Measurements from ENCODE around the gene SNAPIN. TPM values are rescaled to one million over a fixed set of nuclear protein-coding genes. Genes with fewer than 3 reads are reported as not detected.

SNAPIN gene
- total RNA-seq, 1 experiment from 2014 or later, result 39.1 TPM

DNA sequence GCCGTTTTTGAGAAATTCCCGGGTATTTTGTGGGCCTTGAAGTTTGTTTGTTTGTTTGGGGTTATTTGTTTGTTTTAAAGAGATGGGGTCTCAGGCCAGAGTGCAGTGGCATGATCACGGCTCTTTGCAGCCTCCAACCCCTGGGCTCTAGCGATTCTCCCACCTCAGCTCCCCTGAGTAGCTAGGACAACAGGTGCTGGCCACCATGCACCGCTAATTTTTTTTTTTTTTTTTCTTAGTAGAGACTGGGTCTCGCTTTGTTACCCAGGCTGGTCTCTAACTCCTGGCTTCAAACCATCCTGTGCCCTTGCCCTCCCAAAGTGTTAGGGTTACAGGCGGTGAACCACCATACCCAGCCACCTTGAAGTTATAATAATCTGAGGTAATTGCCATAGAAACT is 22.6 kb upstream of the SNAPIN start:
- Histone ChIP-seq H3K79me2 (ENCODE audit: insufficient read depth, low read length) (peaks cover 70% of the 10 kb centered on the region), H3K27ac (ENCODE audit: low read depth, low read length) (no peak overlapping the region), H3K9me2 (ENCODE audit: insufficient read depth) (no peaks in the 10 kb centered on the region), H3K4me2 (ENCODE audit: low read length) (peak overlapping the region; percentile 78; the same call in 1 of the 2 replicates), H3K4me3 (replicated peaks in 1 of 2; ENCODE audit: low read depth in 1 of 2, low read length in 2 of 2) (peak overlapping the region; percentile 91 to 95; a peak in 2 of 4 replicates), H3K27me3 (ENCODE audit: insufficient read depth, low read length) (no peaks in the 10 kb centered on the region), H2AFZ (ENCODE audit: low read depth, low read length, poor library complexity, severe bottlenecking) (no peak overlapping the region), H3K4me1 (ENCODE audit: control insufficient read depth in 1 of 2, insufficient read depth in 2 of 2, low read length in 2 of 2) (peaks cover 9 to 22% of the 10 kb centered on the region in 2 experiments), H3K36me3 (ENCODE audit: control insufficient read depth in 1 of 2, insufficient read depth in 2 of 2, low read length in 2 of 2) (peaks cover 39 to 51% of the 10 kb centered on the region in 2 experiments), H3K9ac (ENCODE audit: low read length) (peak overlapping the region; percentile 99; the same call in 1 of the 2 replicates), H3K9me3 (ENCODE audit: control insufficient read depth in 1 of 2, insufficient read depth in 1 of 2, low read depth in 1 of 2, low read length in 2 of 2) (no peaks in the 10 kb centered on the region), H4K20me1 (ENCODE audit: insufficient read depth) (peaks cover 4% of the 10 kb centered on the region; the same call in 1 of the 2 replicates)
- TF ChIP-seq JUND (IDR thresholded peaks at IDR 0.05) (no peak), ZBTB33 (IDR thresholded peaks at IDR 0.05; ENCODE audit: extremely low read depth, insufficient replicate concordance, low read length) (no peak), ELF1 (IDR thresholded peaks at IDR 0.05; ENCODE audit: borderline replicate concordance, low read depth) (no peak), SRF (IDR thresholded peaks at IDR 0.05; ENCODE audit: low read depth) (no peak), EZH2phosphoT487 (IDR thresholded peaks at IDR 0.05; ENCODE audit: borderline replicate concordance) (no peak), ZNF274 (IDR thresholded peaks at IDR 0.05; ENCODE audit: low read depth, low read length) (no peak), ZFX (IDR thresholded peaks at IDR 0.05) (no peak), EZH2 (IDR thresholded peaks at IDR 0.05) (no peak)
- DNase-seq (ENCODE audit: low read depth, low spot score), result no peak
- POLR2A ChIA-PET, result interaction anchor here (1.2 to 3.0 kb wide), 3 partner anchors 8 to 20 kb away, joined by 4 to 27 read pairs (median 19); partner anchors contain the start of gene S100A14
- intact Hi-C loops (cut with micrococcal nuclease), result no loop called here
- no TSS peak for BruUV-seq (replicated peaks)
- no peak for ATAC-seq
- CTCF ChIA-PET, result no interaction called here
- RAD21 ChIA-PET (ENCODE audit: low non-redundant PET in 1 of 2, low total read pairs in 2 of 2, uncharacterized antibody in 2 of 2, unreplicated experiment in 2 of 2), result no interaction called here

DNA sequence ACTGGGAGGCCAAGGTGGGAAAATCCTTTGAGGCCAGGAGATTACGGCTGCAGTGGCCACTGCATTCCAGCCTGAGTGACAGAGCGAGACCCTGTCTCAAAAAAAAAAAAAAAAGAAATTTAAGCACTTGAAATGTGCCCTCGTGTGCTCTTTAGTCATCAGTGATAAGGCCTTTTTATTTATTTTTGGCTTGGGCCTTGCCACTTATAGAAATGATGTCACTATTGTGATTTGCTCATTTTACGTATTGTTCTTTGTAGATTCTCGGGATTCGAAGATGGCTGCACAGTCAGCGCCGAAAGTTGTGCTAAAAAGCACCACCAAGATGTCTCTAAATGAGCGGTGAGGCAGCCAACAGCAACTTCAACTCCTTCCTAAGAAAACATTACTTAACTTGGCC is 22.2 kb upstream of the SNAPIN start:
- Histone ChIP-seq H3K9ac (ENCODE audit: low read length) (no peak overlapping the region), H3K4me3 (replicated peaks in 1 of 2; ENCODE audit: low read depth in 1 of 2, low read length in 2 of 2) (no peak overlapping the region), H2AFZ (ENCODE audit: low read depth, low read length, poor library complexity, severe bottlenecking) (no peak overlapping the region), H3K36me3 (ENCODE audit: control insufficient read depth in 1 of 2, insufficient read depth in 2 of 2, low read length in 2 of 2) (peaks cover 43 to 55% of the 10 kb centered on the region in 2 experiments), H3K4me2 (ENCODE audit: low read length) (0 out of 2 replicates have a peak overlapping the region, but pooled peaks have one; percentile 78), H3K9me2 (ENCODE audit: insufficient read depth) (no peaks in the 10 kb centered on the region), H3K27me3 (ENCODE audit: insufficient read depth, low read length) (no peaks in the 10 kb centered on the region), H4K20me1 (ENCODE audit: insufficient read depth) (peaks cover 4% of the 10 kb centered on the region; the same call in 1 of the 2 replicates), H3K9me3 (ENCODE audit: control insufficient read depth in 1 of 2, insufficient read depth in 1 of 2, low read depth in 1 of 2, low read length in 2 of 2) (no peaks in the 10 kb centered on the region), H3K27ac (ENCODE audit: low read depth, low read length) (no peak overlapping the region), H3K4me1 (ENCODE audit: control insufficient read depth in 1 of 2, insufficient read depth in 2 of 2, low read length in 2 of 2) (peaks cover 9 to 20% of the 10 kb centered on the region in 2 experiments), H3K79me2 (ENCODE audit: insufficient read depth, low read length) (peaks cover 75% of the 10 kb centered on the region)
- ChIA-PET POLR2A (no interaction called here), CTCF (no interaction called here), RAD21 (ENCODE audit: low non-redundant PET in 1 of 2, low total read pairs in 2 of 2, uncharacterized antibody in 2 of 2, unreplicated experiment in 2 of 2) (no interaction called here)
- no TSS peak for BruUV-seq (replicated peaks)
- intact Hi-C loops (cut with micrococcal nuclease), result no loop called here
- ATAC-seq (no peak), DNase-seq (ENCODE audit: low read depth, low spot score) (no peak)
- TF ChIP-seq SP1 (IDR thresholded peaks at IDR 0.05; ENCODE audit: low read depth), result no peak
